Ishikawa (cell line): ENCODE data around the gene ULK4.

Experiments used
- CEBPB ChIP-seq: IDR thresholded peaks from 2 replicates; pipeline ENCODE4 v1.6.1; 2012
- CREB1 ChIP-seq: IDR thresholded peaks from 2 replicates; pipeline ENCODE4 v1.6.1; 2012; ENCODE audit warnings: low read depth
- EGR1 ChIP-seq: IDR thresholded peaks from 2 replicates; pipeline ENCODE4 v1.6.1; 2012
- EP300 ChIP-seq: IDR thresholded peaks from 2 replicates; pipeline ENCODE4 v1.6.1; 2012; ENCODE audit warnings: borderline replicate concordance
- FOXM1 ChIP-seq: IDR thresholded peaks from 2 replicates; pipeline ENCODE4 v1.6.1; 2012; ENCODE audit warnings: low read depth, borderline replicate concordance
- MAX ChIP-seq: IDR thresholded peaks from 2 replicates; pipeline ENCODE4 v1.6.1; 2012
- NFIC ChIP-seq: IDR thresholded peaks from 2 replicates; pipeline ENCODE4 v1.6.1; 2012
- RAD21 ChIP-seq: IDR thresholded peaks from 2 replicates; pipeline ENCODE4 v1.6.1; 2012; ENCODE audit warnings: low read depth
- TAF1 ChIP-seq: IDR thresholded peaks from 2 replicates; pipeline ENCODE4 v1.6.1; 2012; ENCODE audit warnings: low read depth, mild to moderate bottlenecking
- TCF12 ChIP-seq: IDR thresholded peaks from 2 replicates; pipeline ENCODE4 v1.6.1; 2012; ENCODE audit warnings: low read depth
- TEAD4 ChIP-seq: IDR thresholded peaks from 2 replicates; pipeline ENCODE4 v1.6.1; 2012
- USF1 ChIP-seq: IDR thresholded peaks from 2 replicates; pipeline ENCODE4 v1.6.1; 2012
- YY1 ChIP-seq: IDR thresholded peaks from 2 replicates; pipeline ENCODE4 v1.6.1; 2012; ENCODE audit warnings: low read depth
- ZBTB7A ChIP-seq: IDR thresholded peaks from 2 replicates; pipeline ENCODE4 v1.6.1; 2012; ENCODE audit warnings: low read depth
- TF ChIP-seq, protein P1 (sequence below): IDR thresholded peaks from 2 replicates; pipeline ENCODE4 v1.6.1; 2012; ENCODE audit warnings: low read depth, mild to moderate bottlenecking

ULK4 gene

DNA sequence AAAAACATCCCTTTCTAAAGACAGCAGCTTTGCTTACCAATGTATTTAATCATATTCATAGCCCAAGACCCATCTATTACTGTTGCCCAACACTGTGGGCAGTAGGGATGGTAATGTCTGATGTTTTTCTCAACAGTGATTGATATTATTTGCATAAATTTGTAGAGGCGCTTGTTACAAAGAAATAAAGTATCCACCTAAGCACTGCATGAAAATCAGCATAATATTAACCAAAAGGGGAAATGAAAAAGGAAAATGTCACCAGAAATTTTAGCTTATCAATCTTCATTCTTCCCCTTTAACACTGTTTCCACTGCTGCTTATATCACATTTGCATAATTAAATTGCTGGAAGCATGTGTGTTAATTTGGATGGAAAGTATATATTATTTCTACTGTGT lies 622.1 kb downstream of the ULK4 start:
- TF ChIP-seq NFIC, result no peak
- TF ChIP-seq EGR1, result no peak
- TF ChIP-seq TCF12, result no peak
- no peak for TF ChIP-seq YY1
- no peak for TF ChIP-seq ZBTB7A
- no peak for TF ChIP-seq CREB1
- TF ChIP-seq MAX, result no peak
- no peak for TF ChIP-seq FOXM1
- TF ChIP-seq EP300, result no peak
- no peak for TF ChIP-seq CEBPB
- no peak for TF ChIP-seq RAD21
- no peak for TF ChIP-seq TEAD4
- TF ChIP-seq, protein P1, sequence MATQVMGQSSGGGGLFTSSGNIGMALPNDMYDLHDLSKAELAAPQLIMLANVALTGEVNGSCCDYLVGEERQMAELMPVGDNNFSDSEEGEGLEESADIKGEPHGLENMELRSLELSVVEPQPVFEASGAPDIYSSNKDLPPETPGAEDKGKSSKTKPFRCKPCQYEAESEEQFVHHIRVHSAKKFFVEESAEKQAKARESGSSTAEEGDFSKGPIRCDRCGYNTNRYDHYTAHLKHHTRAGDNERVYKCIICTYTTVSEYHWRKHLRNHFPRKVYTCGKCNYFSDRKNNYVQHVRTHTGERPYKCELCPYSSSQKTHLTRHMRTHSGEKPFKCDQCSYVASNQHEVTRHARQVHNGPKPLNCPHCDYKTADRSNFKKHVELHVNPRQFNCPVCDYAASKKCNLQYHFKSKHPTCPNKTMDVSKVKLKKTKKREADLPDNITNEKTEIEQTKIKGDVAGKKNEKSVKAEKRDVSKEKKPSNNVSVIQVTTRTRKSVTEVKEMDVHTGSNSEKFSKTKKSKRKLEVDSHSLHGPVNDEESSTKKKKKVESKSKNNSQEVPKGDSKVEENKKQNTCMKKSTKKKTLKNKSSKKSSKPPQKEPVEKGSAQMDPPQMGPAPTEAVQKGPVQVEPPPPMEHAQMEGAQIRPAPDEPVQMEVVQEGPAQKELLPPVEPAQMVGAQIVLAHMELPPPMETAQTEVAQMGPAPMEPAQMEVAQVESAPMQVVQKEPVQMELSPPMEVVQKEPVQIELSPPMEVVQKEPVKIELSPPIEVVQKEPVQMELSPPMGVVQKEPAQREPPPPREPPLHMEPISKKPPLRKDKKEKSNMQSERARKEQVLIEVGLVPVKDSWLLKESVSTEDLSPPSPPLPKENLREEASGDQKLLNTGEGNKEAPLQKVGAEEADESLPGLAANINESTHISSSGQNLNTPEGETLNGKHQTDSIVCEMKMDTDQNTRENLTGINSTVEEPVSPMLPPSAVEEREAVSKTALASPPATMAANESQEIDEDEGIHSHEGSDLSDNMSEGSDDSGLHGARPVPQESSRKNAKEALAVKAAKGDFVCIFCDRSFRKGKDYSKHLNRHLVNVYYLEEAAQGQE, result no peak
- no peak for TF ChIP-seq TAF1

- no peak for TF ChIP-seq YY1
- TF ChIP-seq TCF12, result no peak
- no peak for TF ChIP-seq RAD21
Observed at GRCh38 chr3:41338276-41338675, 623.6 kb downstream of the ULK4 start.

- TF ChIP-seq TAF1 (no peak), USF1 (no peak), CREB1 (no peak), EGR1 (no peak), TCF12 (no peak), YY1 (no peak), FOXM1 (no peak), RAD21 (no peak), NFIC (no peak), CEBPB (no peak), EP300 (no peak), ZBTB7A (no peak), MAX (no peak)
- TF ChIP-seq, protein P1, result no peak
Observed at GRCh38 chr3:41334426-41334825, 627.5 kb downstream of the ULK4 start.

DNA sequence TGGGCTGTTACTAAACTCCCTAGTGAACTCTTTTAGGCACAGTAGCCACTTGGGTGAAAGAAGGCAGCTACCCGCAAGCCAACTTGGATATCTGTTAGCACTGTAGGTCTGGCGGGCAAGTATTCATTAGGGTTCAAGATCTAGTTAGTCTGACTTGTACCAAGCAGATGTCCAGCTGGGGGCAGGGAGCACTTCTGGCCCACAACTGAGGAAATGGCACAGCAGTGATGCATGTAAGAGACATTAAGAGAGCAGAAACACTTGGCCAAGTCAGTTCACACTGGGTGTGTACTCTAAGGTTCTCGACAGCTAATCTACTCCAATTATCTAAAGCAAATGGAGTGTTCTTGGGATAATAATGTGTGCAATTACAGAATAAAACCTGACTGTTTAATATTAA lies 630.9 kb downstream of the ULK4 start:
- TF ChIP-seq MAX (no peak), ZBTB7A (no peak), CEBPB (no peak), USF1 (no peak), TAF1 (no peak), RAD21 (no peak), EP300 (no peak), YY1 (no peak), EGR1 (no peak), FOXM1 (no peak), TCF12 (no peak), CREB1 (no peak), NFIC (no peak), TEAD4 (no peak)
- TF ChIP-seq, protein P1, result no peak

GRCh38 chr3:41330465-41330864 lies 631.4 kb downstream of the ULK4 start:
- TF ChIP-seq FOXM1 (no peak), TEAD4 (no peak), CEBPB (no peak), ZBTB7A (no peak), MAX (no peak), TAF1 (no peak), EP300 (no peak), TCF12 (no peak), USF1 (no peak), NFIC (no peak), RAD21 (no peak), CREB1 (no peak), EGR1 (no peak), YY1 (no peak)
- TF ChIP-seq, protein P1, result no peak
